GM12875 (cell line): Measurements from ENCODE around the gene SLC2A6.

Experiments
- H3K4me3 ChIP-seq: one replicate; pipeline ENCODE4 v1.5.1; 2011; ENCODE audit warnings: low read depth, low read length, control low read depth
- TF ChIP-seq, protein P1 (sequence below): IDR thresholded peaks from 2 replicates; pipeline ENCODE4 v1.5.1; 2011; ENCODE audit warnings: low read depth, mild to moderate bottlenecking, control low read depth, inconsistent platforms, low read length, moderate library complexity, borderline replicate concordance; ENCODE audit not compliant: insufficient read depth

Gene SLC2A6

DNA sequence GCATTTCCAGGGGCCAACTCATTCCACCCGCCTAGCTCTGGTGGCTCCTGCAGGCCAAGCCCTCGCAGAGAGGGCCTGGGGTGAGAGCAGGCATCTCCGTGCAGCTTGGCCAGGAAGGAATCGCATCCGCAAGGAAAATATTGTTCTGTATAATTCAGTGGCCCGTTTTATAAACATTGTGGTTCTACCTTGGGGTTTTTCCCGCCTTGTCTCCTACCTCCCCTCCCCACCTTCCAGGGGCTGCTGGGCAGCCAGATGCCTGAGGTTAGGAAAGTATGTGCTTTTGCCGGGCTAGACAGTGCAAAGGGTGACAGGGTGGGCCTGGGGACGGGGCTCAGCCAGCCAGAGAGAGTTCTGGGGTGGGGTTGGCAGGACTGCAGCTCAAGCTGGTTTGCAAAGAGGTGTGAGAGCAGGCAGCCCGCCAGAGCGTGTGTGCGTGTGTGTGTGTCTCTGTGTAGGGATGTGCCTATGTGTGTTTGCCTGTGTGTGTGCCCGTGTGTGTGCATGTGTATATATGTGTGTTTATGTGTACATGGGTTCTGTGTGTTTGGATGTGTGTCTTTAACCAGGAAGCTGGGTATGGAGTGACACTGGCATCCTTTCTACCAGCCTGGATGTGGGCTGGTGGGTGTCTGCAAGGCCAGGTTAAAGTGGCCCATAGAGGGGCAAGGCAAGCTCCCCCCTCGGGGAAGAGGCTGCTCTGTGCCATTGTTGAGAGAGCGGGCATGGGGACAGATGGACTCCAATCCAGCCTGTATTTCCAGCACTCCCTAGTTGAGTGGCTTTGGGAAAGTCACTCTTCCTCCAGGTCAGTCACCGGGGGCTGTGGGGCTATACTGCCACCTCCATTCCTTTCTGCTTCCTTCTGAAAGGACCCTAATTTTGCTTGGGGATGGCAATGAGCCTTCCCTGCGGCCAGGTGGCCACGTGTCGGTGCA, 10.6 kb upstream of the SLC2A6 start:
- TF ChIP-seq, protein P1, sequence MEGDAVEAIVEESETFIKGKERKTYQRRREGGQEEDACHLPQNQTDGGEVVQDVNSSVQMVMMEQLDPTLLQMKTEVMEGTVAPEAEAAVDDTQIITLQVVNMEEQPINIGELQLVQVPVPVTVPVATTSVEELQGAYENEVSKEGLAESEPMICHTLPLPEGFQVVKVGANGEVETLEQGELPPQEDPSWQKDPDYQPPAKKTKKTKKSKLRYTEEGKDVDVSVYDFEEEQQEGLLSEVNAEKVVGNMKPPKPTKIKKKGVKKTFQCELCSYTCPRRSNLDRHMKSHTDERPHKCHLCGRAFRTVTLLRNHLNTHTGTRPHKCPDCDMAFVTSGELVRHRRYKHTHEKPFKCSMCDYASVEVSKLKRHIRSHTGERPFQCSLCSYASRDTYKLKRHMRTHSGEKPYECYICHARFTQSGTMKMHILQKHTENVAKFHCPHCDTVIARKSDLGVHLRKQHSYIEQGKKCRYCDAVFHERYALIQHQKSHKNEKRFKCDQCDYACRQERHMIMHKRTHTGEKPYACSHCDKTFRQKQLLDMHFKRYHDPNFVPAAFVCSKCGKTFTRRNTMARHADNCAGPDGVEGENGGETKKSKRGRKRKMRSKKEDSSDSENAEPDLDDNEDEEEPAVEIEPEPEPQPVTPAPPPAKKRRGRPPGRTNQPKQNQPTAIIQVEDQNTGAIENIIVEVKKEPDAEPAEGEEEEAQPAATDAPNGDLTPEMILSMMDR, result no peak
- H3K4me3 ChIP-seq, result no peak overlapping the region

DNA sequence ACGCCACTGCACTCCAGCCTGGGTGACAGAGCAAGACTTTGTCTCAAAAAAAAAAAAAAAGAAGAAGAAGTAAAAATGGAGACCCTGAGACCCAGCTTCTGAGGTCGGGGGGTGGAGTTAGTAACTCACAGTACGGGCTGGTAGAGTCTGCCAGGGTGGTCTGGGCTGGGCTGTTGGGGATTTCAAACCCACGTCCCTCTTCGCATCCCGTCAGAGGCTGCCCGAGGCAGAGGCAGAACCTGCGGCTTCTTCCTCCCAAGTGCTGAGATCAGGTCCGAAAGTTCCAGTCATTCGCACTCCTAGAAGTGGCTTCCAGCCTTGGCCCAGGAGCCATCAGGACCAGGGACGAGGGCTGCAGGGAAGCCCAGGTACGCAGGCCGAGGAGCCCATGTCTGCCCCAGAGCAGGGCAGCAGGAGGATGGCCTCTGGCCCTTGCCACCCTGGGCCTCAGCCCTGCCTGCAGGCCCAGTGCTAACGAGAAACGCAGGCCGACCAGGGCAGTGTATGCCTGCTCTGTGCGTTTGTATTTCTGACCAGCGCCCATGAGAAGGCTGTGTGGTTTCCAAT, 9.9 kb upstream of the SLC2A6 start:
- TF ChIP-seq, protein P1, result no peak

DNA sequence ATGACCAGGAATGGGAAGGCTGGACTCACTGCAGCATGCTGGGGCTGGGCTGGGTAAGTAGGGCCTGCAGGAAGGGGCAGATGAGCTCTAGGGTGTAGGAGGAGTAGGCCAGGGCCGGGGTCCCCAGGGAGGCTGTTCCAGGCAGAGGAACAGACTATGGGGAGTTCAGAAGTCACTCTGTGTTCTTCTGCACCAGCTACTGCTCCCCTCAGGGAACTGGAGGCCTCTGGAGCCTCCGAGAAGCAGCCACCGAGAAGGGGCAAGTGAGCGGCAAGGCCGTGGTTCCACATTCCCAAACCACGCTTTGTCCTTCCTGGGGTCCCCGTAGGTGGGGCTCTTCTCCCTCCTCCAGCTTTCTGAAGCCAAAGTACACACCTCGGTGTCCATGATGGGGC, 8.4 kb upstream of the SLC2A6 start:
- no peak overlapping the region for H3K4me3 ChIP-seq
- TF ChIP-seq, protein P1, result no peak

More for the DNA sequence above, 9.9 kb upstream of the SLC2A6 start:
- no peak overlapping the region for H3K4me3 ChIP-seq

DNA sequence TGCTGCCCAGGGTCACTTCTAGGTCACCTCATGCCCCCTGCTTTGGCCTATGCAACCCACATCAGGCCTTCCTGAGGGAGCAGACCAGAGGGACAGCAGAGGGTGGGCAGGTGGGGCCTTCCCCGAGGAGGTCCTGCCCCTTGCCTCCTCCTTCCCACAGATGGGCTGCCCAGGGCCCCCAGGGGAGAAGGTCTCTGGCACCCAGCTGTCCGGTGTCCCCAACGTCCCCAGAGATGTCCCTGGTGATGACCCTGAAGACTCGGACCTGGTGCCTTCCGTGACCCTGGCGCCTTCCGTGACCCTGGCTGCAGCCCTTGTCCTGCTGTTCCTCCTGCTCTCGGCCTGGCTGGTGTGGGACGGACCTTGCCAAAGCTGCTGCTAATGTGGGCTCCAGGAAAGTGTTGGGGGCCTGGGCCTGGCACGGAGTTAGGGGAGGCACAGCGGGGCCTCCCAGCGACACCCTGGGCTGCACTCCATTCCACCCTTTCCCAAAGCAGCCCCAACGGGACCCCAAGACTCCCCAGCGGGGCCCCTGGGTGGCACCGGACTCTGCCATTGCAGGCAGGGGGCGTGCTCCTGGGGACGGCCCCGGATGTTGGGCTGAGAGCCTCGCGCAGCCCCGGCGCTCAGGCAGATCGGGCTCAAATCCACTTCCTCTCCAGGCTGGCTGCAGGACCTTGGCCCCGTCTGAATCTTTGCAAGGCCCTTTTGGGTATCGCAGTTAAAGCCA, 6.8 kb upstream of the SLC2A6 start:
- H3K4me3 ChIP-seq, result no peak overlapping the region

DNA sequence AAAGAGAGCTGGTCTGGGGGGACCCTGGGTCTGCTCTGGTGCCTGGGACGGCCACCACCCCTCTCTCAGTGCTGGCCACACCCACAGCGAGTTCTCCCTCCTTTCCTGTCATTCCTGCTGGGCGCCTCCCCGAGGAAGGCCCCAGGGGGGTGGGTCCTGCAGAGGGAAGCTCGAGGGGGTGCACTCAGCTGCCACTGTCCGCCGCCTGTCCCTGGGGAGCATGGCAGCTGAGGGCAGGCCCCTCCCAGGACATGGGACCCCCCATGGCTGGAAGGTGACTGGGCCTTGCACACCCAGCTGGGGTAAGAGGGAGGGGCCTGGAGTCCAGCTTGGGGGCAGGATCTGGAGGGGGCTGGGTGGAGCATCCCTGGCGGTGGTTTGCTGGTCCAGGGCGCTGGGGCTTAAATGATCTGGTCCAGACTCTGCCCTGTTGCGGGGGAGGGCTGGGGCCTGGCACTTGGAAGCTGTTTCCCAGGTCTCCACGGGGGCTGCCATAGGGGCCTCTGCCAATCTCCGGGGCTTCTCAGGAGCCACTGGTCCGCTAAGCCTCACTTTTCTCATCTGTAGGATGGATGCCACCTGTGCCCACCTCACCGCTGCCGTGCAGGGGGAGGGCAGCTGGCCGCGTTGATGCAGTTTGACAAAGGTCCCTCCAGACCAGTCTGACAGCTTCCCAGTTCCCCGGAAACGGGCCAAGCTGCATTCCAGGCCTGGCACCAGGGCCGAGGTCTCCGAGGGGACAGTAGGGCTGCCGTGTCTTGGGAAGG, 6.0 kb upstream of the SLC2A6 start:
- no peak overlapping the region for H3K4me3 ChIP-seq
- TF ChIP-seq, protein P1, result no peak

More for the DNA sequence above, 6.8 kb upstream of the SLC2A6 start:
- TF ChIP-seq, protein P1, result no peak; the same call in 1 of the 2 replicates

DNA sequence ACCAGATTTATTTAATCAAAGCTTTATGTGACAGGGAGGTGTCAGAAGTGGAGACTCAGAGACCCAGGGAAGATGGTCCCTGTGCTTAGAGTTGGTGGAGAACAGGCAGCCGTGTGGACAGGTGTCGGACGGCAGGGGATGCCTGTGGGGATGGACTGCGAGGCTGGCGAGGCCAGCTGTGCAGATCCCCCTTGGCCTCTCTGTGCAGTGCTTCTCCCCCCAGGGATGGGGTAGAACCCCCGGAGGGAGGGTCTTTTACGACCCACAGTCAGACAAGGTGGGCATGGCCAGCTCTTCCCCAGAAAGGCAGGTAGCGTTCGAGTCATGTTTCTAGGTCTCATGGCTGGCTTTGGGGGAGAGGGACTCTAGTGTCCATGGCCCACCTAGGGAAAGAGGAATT, 4.7 kb upstream of the SLC2A6 start:
- no peak overlapping the region for H3K4me3 ChIP-seq
- TF ChIP-seq, protein P1, result no peak
